ENCODE data around the gene ZBTB38. TPM values are rescaled to one million over a fixed set of nuclear protein-coding genes. Genes with fewer than 3 reads are reported as not detected.

Gene ZBTB38
- total RNA-seq, 1 donor: 181 TPM

- Histone ChIP-seq H3K9me3 (ENCODE audit: low read depth, low read length) (no peaks in the 10 kb centered on the region), H2AFZ (ENCODE audit: low read length) (no peak overlapping the region), H3K79me2 (ENCODE audit: insufficient read depth, low read length) (no peaks in the 10 kb centered on the region), H3K4me3 (ENCODE audit: insufficient read depth, low read length) (no peak overlapping the region), H3K36me3 (ENCODE audit: insufficient read depth, low read length) (no peaks in the 10 kb centered on the region), H4K20me1 (ENCODE audit: insufficient read depth, low read length) (no peaks in the 10 kb centered on the region), H3K27ac (ENCODE audit: low read depth, low read length) (no peak overlapping the region), H3K4me1 (ENCODE audit: insufficient read depth, low read length) (peaks cover 19% of the 10 kb centered on the region), H3K4me2 (ENCODE audit: insufficient read depth, low read length) (no peak overlapping the region), H3K27me3 (ENCODE audit: insufficient read depth, low read length) (no peaks in the 10 kb centered on the region)
- DNase-seq (ENCODE audit: insufficient read length, low spot score, missing footprints): no peak
- no peak for TF ChIP-seq CTCF (IDR thresholded peaks at IDR 0.05; ENCODE audit: extremely low read depth, low read depth, low read length)
These were observed 26.8 kb upstream of the ZBTB38 start for GRCh38 chr3:141341536-141341935.

GRCh38 chr3:141342386-141342785 is 25.9 kb upstream of the ZBTB38 start:
- no peak overlapping the region for H3K4me2 ChIP-seq (ENCODE audit: insufficient read depth, low read length)
- no peaks in the 10 kb centered on the region for H4K20me1 ChIP-seq (ENCODE audit: insufficient read depth, low read length)
- no peaks in the 10 kb centered on the region for H3K79me2 ChIP-seq (ENCODE audit: insufficient read depth, low read length)
- H3K27me3 ChIP-seq (ENCODE audit: insufficient read depth, low read length): no peaks in the 10 kb centered on the region
- H3K4me3 ChIP-seq (ENCODE audit: insufficient read depth, low read length): no peak overlapping the region
- H2AFZ ChIP-seq (ENCODE audit: low read length): no peak overlapping the region
- TF ChIP-seq CTCF (IDR thresholded peaks at IDR 0.05; ENCODE audit: extremely low read depth, low read depth, low read length): no peak
- H3K9me3 ChIP-seq (ENCODE audit: low read depth, low read length): no peaks in the 10 kb centered on the region
- H3K27ac ChIP-seq (ENCODE audit: low read depth, low read length): no peak overlapping the region
- no peaks in the 10 kb centered on the region for H3K36me3 ChIP-seq (ENCODE audit: insufficient read depth, low read length)
- DNase-seq (ENCODE audit: insufficient read length, low spot score, missing footprints): no peak
- H3K4me1 ChIP-seq (ENCODE audit: insufficient read depth, low read length): peaks cover 19% of the 10 kb centered on the region

DNA sequence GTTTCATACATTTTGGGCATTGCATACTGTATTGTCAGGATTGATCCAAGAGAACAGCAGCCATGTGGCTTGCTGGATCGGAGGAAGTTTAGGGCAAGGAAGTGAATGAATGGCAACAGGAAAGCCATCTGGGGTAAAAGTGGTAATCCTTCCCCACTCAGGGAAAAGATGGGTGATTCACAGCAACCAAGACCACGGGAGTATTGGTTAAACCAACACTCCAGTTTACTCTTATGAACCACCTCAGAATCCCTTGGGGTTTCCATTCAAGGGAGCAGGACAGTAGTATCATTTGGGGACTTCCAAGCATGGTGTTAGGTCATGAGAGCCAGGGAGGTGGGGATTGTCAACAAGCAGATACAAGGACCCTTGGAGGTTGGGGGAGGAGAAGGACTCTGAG is 25.2 kb upstream of the ZBTB38 start:
- TF ChIP-seq CTCF (IDR thresholded peaks at IDR 0.05; ENCODE audit: extremely low read depth, low read depth, low read length): no peak
- no peak for DNase-seq (ENCODE audit: insufficient read length, low spot score, missing footprints)

DNA sequence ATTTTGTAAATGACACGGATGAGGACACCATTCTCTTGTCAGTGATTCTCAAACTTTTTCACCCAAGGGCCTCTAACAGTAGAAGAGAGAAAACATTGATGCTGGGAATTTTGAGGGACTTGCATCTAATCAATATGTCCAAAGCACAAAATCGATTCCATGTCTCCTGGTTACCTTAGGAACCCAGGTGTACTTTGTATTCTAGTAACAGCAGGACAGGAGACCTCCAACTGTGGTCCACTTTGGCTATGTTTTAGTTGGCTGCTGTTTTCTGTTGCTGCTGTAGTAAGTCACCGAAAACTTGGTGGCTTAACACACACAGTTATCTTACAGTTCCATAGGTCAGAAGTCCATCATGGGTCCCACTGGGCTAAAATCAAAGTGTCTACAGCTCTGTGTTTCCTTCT is 24.4 kb upstream of the ZBTB38 start:
- Histone ChIP-seq H3K4me1 (ENCODE audit: insufficient read depth, low read length) (peaks cover 25% of the 10 kb centered on the region), H2AFZ (ENCODE audit: low read length) (no peak overlapping the region), H3K79me2 (ENCODE audit: insufficient read depth, low read length) (no peaks in the 10 kb centered on the region), H3K27ac (ENCODE audit: low read depth, low read length) (no peak overlapping the region), H3K9me3 (ENCODE audit: low read depth, low read length) (no peaks in the 10 kb centered on the region), H3K4me3 (ENCODE audit: insufficient read depth, low read length) (no peak overlapping the region), H3K27me3 (ENCODE audit: insufficient read depth, low read length) (no peaks in the 10 kb centered on the region), H4K20me1 (ENCODE audit: insufficient read depth, low read length) (no peaks in the 10 kb centered on the region), H3K4me2 (ENCODE audit: insufficient read depth, low read length) (no peak overlapping the region), H3K36me3 (ENCODE audit: insufficient read depth, low read length) (no peaks in the 10 kb centered on the region)
- DNase-seq (ENCODE audit: insufficient read length, low spot score, missing footprints): no peak
- TF ChIP-seq CTCF (IDR thresholded peaks at IDR 0.05; ENCODE audit: extremely low read depth, low read depth, low read length): no peak

More for the DNA sequence above, 25.2 kb upstream of the ZBTB38 start:
- no peaks in the 10 kb centered on the region for H3K79me2 ChIP-seq (ENCODE audit: insufficient read depth, low read length)
- H3K27me3 ChIP-seq (ENCODE audit: insufficient read depth, low read length): no peaks in the 10 kb centered on the region
- H3K4me1 ChIP-seq (ENCODE audit: insufficient read depth, low read length): peaks cover 19% of the 10 kb centered on the region
- no peak overlapping the region for H2AFZ ChIP-seq (ENCODE audit: low read length)
- H3K4me3 ChIP-seq (ENCODE audit: insufficient read depth, low read length): no peak overlapping the region
- no peak overlapping the region for H3K4me2 ChIP-seq (ENCODE audit: insufficient read depth, low read length)
- no peaks in the 10 kb centered on the region for H4K20me1 ChIP-seq (ENCODE audit: insufficient read depth, low read length)
- H3K9me3 ChIP-seq (ENCODE audit: low read depth, low read length): no peaks in the 10 kb centered on the region
- no peak overlapping the region for H3K27ac ChIP-seq (ENCODE audit: low read depth, low read length)
- H3K36me3 ChIP-seq (ENCODE audit: insufficient read depth, low read length): no peaks in the 10 kb centered on the region
